Brain microvascular endothelial cell (primary cell): Measurements from ENCODE around the gene ERCC3.
"Not testable (repeated sequence)": the region's sequence is repeated elsewhere in the genome, so short reads cannot be mapped to it uniquely, and the experiment has no call there.

ENCODE experiments used
- DNase-seq: peaks from one replicate; pipeline ENCODE4 v3.0.0-alpha.2; 2020
- H3K27ac ChIP-seq: fragments of 250-450 bp; sonication (Bioruptor Pico); 2 replicates; pipeline ENCODE4 v1.5.1; 2020; ENCODE audit warnings: mild to moderate bottlenecking, moderate library complexity
- H3K27me3 ChIP-seq: fragments of 250-450 bp; sonication (Bioruptor Pico); replicated peaks from 2 replicates; pipeline ENCODE4 v1.5.1; 2020; ENCODE audit warnings: mild to moderate bottlenecking
- H3K36me3 ChIP-seq: fragments of 250-450 bp; sonication (Bioruptor Pico); replicated peaks from 2 replicates; pipeline ENCODE4 v1.5.1; 2020; ENCODE audit warnings: mild to moderate bottlenecking
- H3K4me3 ChIP-seq: 2 replicates; pipeline ENCODE4 v1.5.1; 2011; ENCODE audit warnings: low read depth, mild to moderate bottlenecking, control low read depth, low read length, moderate library complexity
- in situ Hi-C: cut with HindIII; loops from 2 replicates; pipeline ENCODE4 v1.10.0; 2017; ENCODE audit warnings: low sequenced_read_pairs, low pct_ligation_motif_present
- TF ChIP-seq, protein P1 (sequence below): IDR thresholded peaks from 2 replicates; pipeline ENCODE4 v1.5.1; 2011; ENCODE audit warnings: low read depth, mild to moderate bottlenecking, moderate library complexity, low read length, control low read depth, inconsistent platforms; ENCODE audit errors: missing control alignments

Gene ERCC3

DNA sequence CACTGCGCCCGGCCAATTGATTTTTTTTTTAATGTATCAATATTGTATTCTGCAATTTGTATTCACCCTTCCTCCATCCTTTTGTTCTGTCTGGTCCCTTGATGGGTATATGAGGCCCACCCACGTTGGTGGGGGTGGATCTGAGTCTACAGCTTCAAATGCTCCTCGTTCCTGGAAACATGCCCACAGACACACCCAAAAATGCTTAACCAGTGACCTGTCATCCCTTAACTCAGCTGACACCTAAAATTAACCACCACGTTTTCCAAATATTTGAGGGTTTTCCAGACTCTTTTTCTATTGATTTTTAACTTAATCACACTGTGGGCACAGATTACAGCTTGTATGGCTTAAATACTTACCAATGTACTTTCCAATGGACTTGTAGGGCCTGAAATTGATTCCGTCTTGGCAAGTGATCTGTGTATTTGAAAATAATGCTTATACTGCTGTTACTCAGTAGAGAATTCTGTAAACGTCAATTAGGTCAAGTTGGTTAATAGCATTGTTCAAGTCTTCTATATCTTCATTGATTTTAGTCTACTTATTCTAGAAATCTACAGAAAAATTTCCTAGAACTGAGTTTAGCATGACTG lies 39.5 kb downstream of the ERCC3 start:
- no peak for DNase-seq
- Histone ChIP-seq H3K36me3 (peaks cover 13% of the 10 kb centered on the region), H3K27ac (no peak overlapping the region), H3K27me3 (no peaks in the 10 kb centered on the region), H3K4me3 (no peak overlapping the region)
- TF ChIP-seq, protein P1, sequence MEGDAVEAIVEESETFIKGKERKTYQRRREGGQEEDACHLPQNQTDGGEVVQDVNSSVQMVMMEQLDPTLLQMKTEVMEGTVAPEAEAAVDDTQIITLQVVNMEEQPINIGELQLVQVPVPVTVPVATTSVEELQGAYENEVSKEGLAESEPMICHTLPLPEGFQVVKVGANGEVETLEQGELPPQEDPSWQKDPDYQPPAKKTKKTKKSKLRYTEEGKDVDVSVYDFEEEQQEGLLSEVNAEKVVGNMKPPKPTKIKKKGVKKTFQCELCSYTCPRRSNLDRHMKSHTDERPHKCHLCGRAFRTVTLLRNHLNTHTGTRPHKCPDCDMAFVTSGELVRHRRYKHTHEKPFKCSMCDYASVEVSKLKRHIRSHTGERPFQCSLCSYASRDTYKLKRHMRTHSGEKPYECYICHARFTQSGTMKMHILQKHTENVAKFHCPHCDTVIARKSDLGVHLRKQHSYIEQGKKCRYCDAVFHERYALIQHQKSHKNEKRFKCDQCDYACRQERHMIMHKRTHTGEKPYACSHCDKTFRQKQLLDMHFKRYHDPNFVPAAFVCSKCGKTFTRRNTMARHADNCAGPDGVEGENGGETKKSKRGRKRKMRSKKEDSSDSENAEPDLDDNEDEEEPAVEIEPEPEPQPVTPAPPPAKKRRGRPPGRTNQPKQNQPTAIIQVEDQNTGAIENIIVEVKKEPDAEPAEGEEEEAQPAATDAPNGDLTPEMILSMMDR: no peak
- in situ Hi-C loops: no loop called here

DNA sequence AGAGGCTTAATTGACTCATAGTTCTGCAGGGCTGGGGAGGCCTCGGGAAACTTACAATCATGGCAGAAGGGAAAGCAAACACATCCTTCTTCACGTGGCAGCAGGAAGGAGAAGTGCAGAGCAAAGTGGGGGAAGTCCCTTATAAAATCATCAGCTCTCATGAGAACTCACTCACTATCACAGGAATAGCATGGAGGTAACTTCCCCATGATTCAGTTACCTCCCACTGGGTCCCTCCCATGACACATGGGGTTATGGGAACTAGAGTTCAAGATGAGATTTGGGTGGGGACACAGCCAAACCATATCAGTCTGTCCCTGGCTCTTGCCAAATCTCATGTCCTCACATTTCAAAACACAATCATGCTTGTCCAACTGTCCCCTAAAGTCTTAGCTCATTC lies 52.8 kb downstream of the ERCC3 start:
- H3K27me3 ChIP-seq, H3K4me3 ChIP-seq, H3K27ac ChIP-seq, DNase-seq, H3K36me3 ChIP-seq, in situ Hi-C loops: not testable (repeated sequence)

DNA sequence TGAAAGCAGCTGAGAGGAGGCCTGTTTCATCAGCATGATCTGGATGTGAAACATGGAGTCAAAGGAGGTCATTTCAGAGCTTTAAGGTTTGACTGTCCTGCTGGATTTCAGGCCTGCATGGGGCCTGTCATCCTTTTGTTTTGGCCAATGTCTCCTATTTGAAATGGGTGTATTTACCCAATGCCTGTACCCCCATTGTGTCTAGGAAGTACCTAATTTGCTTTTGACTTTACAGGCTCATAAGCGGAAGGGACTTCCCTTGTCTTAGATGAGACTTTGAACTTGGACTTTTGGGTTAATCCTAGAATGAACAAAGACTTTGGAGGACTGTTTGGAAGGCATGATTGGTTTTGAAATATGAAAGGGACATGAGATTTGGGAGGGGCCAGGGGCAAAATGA lies 54.5 kb downstream of the ERCC3 start:
- no peaks in the 10 kb centered on the region for H3K27me3 ChIP-seq
- in situ Hi-C loops: no loop called here
- H3K27ac ChIP-seq: no peak overlapping the region
- DNase-seq: no peak
- TF ChIP-seq, protein P1: no peak
- no peak overlapping the region for H3K4me3 ChIP-seq
- no peaks in the 10 kb centered on the region for H3K36me3 ChIP-seq

GRCh38 chr2:127237768-127238167 lies 56.2 kb downstream of the ERCC3 start:
- H3K27ac ChIP-seq, H3K4me3 ChIP-seq, H3K27me3 ChIP-seq, H3K36me3 ChIP-seq, in situ Hi-C loops, DNase-seq: not testable (repeated sequence)

- TF ChIP-seq, protein P1: no peak
- Histone ChIP-seq H3K27ac (no peak overlapping the region), H3K27me3 (no peaks in the 10 kb centered on the region), H3K4me3 (no peak overlapping the region), H3K36me3 (no peaks in the 10 kb centered on the region)
- no peak for DNase-seq
- in situ Hi-C loops: no loop called here
Measured at GRCh38 chr2:127235082-127235702, 58.8 kb downstream of the ERCC3 start.

DNA sequence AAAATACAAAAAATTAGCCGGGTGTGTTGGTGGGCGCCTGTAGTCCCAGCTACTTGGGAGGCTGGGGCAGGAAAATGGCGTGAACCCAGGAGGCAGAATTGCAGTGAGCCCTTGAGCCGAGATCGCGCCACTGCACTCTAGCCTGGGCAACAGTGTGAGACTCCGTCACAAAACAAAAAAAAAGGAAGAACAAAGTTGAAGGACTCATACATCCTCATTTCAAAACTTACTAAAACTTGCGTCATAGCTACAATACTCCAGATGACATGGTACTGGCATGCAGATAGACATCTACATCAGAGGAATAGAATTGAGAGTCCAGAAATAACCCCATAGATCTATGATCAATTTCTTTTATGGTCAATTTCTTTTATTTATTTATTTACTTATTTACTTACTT lies 60.2 kb downstream of the ERCC3 start:
- no peak for DNase-seq
- TF ChIP-seq, protein P1: no peak
- Histone ChIP-seq H3K27me3 (no peaks in the 10 kb centered on the region), H3K4me3 (no peak overlapping the region), H3K27ac (no peak overlapping the region), H3K36me3 (no peaks in the 10 kb centered on the region)
- in situ Hi-C loops: no loop called here
